Measurements from ENCODE around the gene LMAN1.

LMAN1 gene
- total RNA-seq: 95.8 to 136 reads per million in 2 donors

- peak; percentile 94 for DNase-seq
Measured at GRCh38 chr18:59358712-59359575, at the start of gene LMAN1. Gene LMAN1 (minus strand): TSS chr18:59359265. CDS start chr18:59359244, 21 bp downstream.

GRCh38 chr18:59402432-59403090 is 43.5 kb upstream of the LMAN1 start:
- peak; percentile 52 for DNase-seq

- no peak for DNase-seq
Measured at GRCh38 chr18:59400407-59400806, 41.3 kb upstream of the LMAN1 start.

- no peak for DNase-seq
Measured at GRCh38 chr18:59395226-59396175, 36.4 kb upstream of the LMAN1 start.

- DNase-seq: no peak
Measured at GRCh38 chr18:59393381-59393780, 34.3 kb upstream of the LMAN1 start.

- DNase-seq: no peak
Measured at GRCh38 chr18:59388817-59389216, 29.8 kb upstream of the LMAN1 start.

GRCh38 chr18:59387687-59388565 is 28.9 kb upstream of the LMAN1 start:
- no peak for DNase-seq

GRCh38 chr18:59386909-59387686 is 28.0 kb upstream of the LMAN1 start:
- no peak for DNase-seq

- DNase-seq: no peak
Measured at GRCh38 chr18:59385191-59385590, 26.1 kb upstream of the LMAN1 start.

GRCh38 chr18:59383851-59384250 is 24.8 kb upstream of the LMAN1 start:
- no peak for DNase-seq

GRCh38 chr18:59382383-59382782 is 23.3 kb upstream of the LMAN1 start:
- DNase-seq: no peak

GRCh38 chr18:59381949-59382348 is 22.9 kb upstream of the LMAN1 start:
- DNase-seq: no peak

- no peak for DNase-seq
Measured at GRCh38 chr18:59380706-59381105, 21.6 kb upstream of the LMAN1 start.

- DNase-seq: no peak
Measured at GRCh38 chr18:59379772-59380522, 20.9 kb upstream of the LMAN1 start.

GRCh38 chr18:59377613-59378337 is 18.7 kb upstream of the LMAN1 start:
- DNase-seq: no peak

- no peak for DNase-seq
Measured at GRCh38 chr18:59376351-59376935, 17.4 kb upstream of the LMAN1 start.

- DNase-seq: no peak
Measured at GRCh38 chr18:59374128-59374527, 15.1 kb upstream of the LMAN1 start.

GRCh38 chr18:59372975-59373374 is 13.9 kb upstream of the LMAN1 start:
- no peak for DNase-seq

- no peak for DNase-seq
Measured at GRCh38 chr18:59360381-59360780, 1.3 kb upstream of the LMAN1 start.
